ENCODE measurements around the gene ZNF17.
A peak's percentile ranks its signal among the peaks of the same experiment; 100 is the strongest.
"Not testable (repeated sequence)": the region's sequence is repeated elsewhere in the genome, so short reads cannot be mapped to it uniquely, and the experiment has no call there.

Gene ZNF17

DNA sequence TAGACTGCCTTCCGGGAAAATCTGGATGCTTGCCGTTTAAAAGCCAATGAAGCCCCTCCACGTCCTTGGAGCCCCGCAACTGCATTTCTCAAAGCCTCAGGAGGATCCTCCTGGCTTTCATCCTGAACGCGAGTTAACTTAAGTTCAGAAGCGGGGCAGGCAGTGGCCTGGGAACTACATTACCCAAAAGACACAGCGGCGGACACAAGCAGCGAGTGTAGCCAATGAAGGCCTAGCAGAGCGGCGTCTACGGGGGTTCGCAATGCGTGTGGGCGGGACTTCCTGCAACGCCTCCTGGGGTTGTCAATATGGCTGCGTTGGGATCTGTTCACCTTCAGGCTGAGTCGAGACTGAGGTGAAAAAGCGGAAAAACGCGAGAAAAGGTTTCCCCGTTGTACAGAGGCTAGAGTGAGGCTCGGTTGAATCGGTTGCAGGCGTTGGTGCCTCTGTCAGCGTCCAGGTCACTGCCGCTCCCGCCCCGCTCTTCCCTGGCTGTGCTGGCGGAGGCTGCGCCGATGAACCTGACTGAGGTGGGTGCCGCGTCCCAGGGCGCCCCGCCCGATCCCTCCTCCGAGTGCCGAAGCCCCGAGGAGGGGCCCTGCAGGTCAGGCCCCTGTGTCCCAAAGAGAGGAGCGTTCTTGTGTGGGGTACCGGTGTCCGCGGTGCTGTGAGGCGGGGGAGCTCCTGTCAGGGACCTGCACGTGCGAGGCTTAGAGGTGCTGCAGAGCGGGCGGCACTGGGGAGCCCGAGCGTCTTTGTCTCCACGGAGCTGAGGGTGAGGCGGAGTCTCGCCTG, at the start of gene ZNF17:
Gene ZNF17, plus strand, starts transcription at position 285 of the 795 bp plus-strand sequence. CDS start 2,455 bp downstream, outside the sequence.
- peak within 1 kb of the TSS; percentile 94 to 97 for H3K4me3 ChIP-seq (ENCODE audit: low read length in 2 of 2)
- H3K27ac ChIP-seq (ENCODE audit: low read length): peak within 1 kb of the TSS; percentile 62
- peaks cover 13 to 18% of the 10 kb centered on the region in 2 donors for H3K36me3 ChIP-seq (ENCODE audit: control insufficient read depth in 2 of 2, insufficient read depth in 2 of 2, low read length in 2 of 2)

GRCh38 chr19:57362419-57362818, 48.5 kb upstream of the ZNF17 start:
- peaks cover 9% of the 10 kb centered on the region for H3K4me1 ChIP-seq (ENCODE audit: control insufficient read depth, insufficient read depth, low read length)
- no peaks in the 10 kb centered on the region for H3K27me3 ChIP-seq (ENCODE audit: control insufficient read depth in 1 of 2, insufficient read depth in 2 of 2, low read length in 2 of 2)
- peak overlapping the region; percentile 92 for H3K27ac ChIP-seq (ENCODE audit: low read length)
- peaks cover 13 to 16% of the 10 kb centered on the region in 2 donors for H3K9me3 ChIP-seq (ENCODE audit: control insufficient read depth in 2 of 2, low read length in 2 of 2)
- peak overlapping the region; percentile 85 to 88 for H3K4me3 ChIP-seq (ENCODE audit: low read length in 2 of 2)
- peaks cover 11 to 16% of the 10 kb centered on the region in 2 donors for H3K36me3 ChIP-seq (ENCODE audit: control insufficient read depth in 2 of 2, insufficient read depth in 2 of 2, low read length in 2 of 2)
- H3K9ac ChIP-seq (ENCODE audit: low read length in 2 of 2): peak overlapping the region; percentile 77 to 88

More for the DNA sequence above, at the start of gene ZNF17:
- H3K27me3 ChIP-seq (ENCODE audit: control insufficient read depth in 1 of 2, insufficient read depth in 2 of 2, low read length in 2 of 2): no peaks in the 10 kb centered on the region
- H3K9me3 ChIP-seq (ENCODE audit: control insufficient read depth in 2 of 2, low read length in 2 of 2): peaks cover 0 to 9% of the 10 kb centered on the region in 2 donors
- peaks cover 18% of the 10 kb centered on the region for H3K4me1 ChIP-seq (ENCODE audit: control insufficient read depth, insufficient read depth, low read length)
- peak within 1 kb of the TSS; percentile 86 to 90 for H3K9ac ChIP-seq (ENCODE audit: low read length in 2 of 2)

- Histone ChIP-seq H3K27me3 (ENCODE audit: control insufficient read depth in 1 of 2, insufficient read depth in 2 of 2, low read length in 2 of 2) (no peaks in the 10 kb centered on the region), H3K4me3 (ENCODE audit: low read length in 2 of 2) (peak within 1 kb of the TSS; percentile 85 to 88), H3K9me3 (ENCODE audit: control insufficient read depth in 2 of 2, low read length in 2 of 2) (peaks cover 8 to 9% of the 10 kb centered on the region in 2 donors), H3K4me1 (ENCODE audit: control insufficient read depth, insufficient read depth, low read length) (peaks cover 9% of the 10 kb centered on the region), H3K27ac (ENCODE audit: low read length) (peak within 1 kb of the TSS; percentile 92), H3K9ac (ENCODE audit: low read length in 2 of 2) (peak within 1 kb of the TSS; percentile 77 to 88), H3K36me3 (ENCODE audit: control insufficient read depth in 2 of 2, insufficient read depth in 2 of 2, low read length in 2 of 2) (peaks cover 7 to 9% of the 10 kb centered on the region in 2 donors)
These were observed 47.8 kb upstream of the ZNF17 start, which contains the start of the genes TRAPPC2B and ZNF547 for GRCh38 chr19:57362997-57363687. Gene TRAPPC2B (plus strand): TSS chr19:57363551. CDS start chr19:57364834, 1,283 bp downstream. Gene ZNF547 (plus strand): TSS chr19:57363551. CDS start chr19:57368556, 5,005 bp downstream.

DNA sequence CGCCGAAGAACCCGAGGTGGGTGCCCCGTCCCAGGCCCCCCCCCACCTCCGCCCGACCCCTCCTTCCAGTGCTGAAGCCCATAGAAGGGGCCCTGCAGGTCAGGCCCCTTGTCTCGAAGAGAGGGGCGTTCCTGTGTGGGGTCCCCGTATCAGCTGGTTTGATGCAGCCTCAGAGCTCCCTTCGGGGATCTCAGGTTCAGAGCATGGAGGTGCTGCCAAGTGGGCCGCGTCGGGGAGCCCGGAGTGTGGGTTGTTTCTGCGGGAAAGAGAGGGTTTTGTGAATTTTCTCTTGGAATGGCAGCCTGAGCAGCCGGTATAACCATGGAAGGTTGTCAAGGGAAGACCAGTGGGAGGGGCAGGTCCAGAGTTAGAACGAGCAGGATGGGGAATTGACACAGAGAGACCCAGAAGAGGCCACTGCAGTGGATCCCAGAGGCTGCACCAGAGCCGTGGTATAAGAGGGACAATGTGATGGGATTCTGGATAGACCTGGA, 47.2 kb upstream of the ZNF17 start:
- Histone ChIP-seq H3K36me3 (ENCODE audit: control insufficient read depth in 2 of 2, insufficient read depth in 2 of 2, low read length in 2 of 2) (peaks cover 2 to 5% of the 10 kb centered on the region in 2 donors), H3K9ac (ENCODE audit: low read length in 2 of 2) (peak overlapping the region; percentile 71 to 86), H3K4me3 (ENCODE audit: low read length in 2 of 2) (peak overlapping the region; percentile 85 to 88), H3K4me1 (ENCODE audit: control insufficient read depth, insufficient read depth, low read length) (peaks cover 9% of the 10 kb centered on the region), H3K9me3 (ENCODE audit: control insufficient read depth in 2 of 2, low read length in 2 of 2) (peaks cover 2 to 5% of the 10 kb centered on the region in 2 donors), H3K27me3 (ENCODE audit: control insufficient read depth in 1 of 2, insufficient read depth in 2 of 2, low read length in 2 of 2) (no peaks in the 10 kb centered on the region), H3K27ac (ENCODE audit: low read length) (peak overlapping the region; percentile 92)

DNA sequence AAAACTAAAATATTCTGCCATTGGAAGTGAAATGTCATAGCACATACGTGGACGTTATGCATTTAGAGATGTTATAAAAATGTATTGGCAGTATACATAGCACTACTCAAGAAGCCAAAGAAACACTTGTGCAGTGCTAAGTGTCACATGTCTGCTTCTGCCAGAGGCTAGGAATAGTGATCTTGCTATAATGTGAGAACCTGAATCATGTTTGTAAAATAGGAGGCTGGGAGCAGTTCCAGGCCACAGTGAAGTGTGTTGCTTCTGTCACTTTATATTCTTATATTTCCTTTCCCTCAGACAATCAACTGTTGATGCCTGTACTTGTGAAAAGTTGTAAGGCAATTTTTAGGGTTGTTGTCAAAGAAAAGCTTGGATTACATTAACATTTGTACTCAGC, 44.2 kb upstream of the ZNF17 start:
- Histone ChIP-seq H3K36me3 (ENCODE audit: control insufficient read depth in 2 of 2, insufficient read depth in 2 of 2, low read length in 2 of 2) (peaks cover 2 to 5% of the 10 kb centered on the region in 2 donors), H3K9me3 (ENCODE audit: control insufficient read depth in 2 of 2, low read length in 2 of 2) (no peaks in the 10 kb centered on the region), H3K4me3 (ENCODE audit: low read length in 2 of 2) (no peak overlapping the region), H3K4me1 (ENCODE audit: control insufficient read depth, insufficient read depth, low read length) (peaks cover 9% of the 10 kb centered on the region), H3K27ac (ENCODE audit: low read length) (no peak overlapping the region), H3K9ac (ENCODE audit: low read length in 2 of 2) (no peak overlapping the region), H3K27me3 (ENCODE audit: control insufficient read depth in 1 of 2, insufficient read depth in 2 of 2, low read length in 2 of 2) (no peaks in the 10 kb centered on the region)

DNA sequence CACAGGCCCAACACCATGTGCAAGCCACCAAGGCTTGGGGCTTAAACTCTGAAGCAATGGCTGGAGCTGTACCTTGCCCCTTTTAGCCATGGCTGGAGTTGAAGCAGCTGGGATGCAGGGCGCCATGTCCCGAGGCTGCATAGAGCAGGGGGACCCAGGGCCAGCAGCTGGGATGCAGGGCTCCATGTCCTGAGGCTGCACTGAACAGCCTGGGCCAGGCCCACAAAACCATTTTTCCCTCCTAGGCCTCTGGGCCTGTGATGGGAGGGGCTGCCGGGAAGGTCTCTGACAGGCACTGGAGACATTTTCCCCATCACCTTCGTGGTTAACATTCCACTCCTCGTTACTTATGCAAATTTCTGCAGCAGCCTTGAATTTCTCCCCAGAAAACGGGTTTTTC, 36.8 kb upstream of the ZNF17 start:
- H3K27me3 ChIP-seq (ENCODE audit: control insufficient read depth in 1 of 2, insufficient read depth in 2 of 2, low read length in 2 of 2): no peaks in the 10 kb centered on the region
- no peaks in the 10 kb centered on the region for H3K4me1 ChIP-seq (ENCODE audit: control insufficient read depth, insufficient read depth, low read length)
- H3K4me3 ChIP-seq (ENCODE audit: low read length in 2 of 2): no peak overlapping the region
- H3K9ac ChIP-seq (ENCODE audit: low read length in 2 of 2): no peak overlapping the region
- no peak overlapping the region for H3K27ac ChIP-seq (ENCODE audit: low read length)
- peaks cover 40 to 41% of the 10 kb centered on the region in 2 donors for H3K36me3 ChIP-seq (ENCODE audit: control insufficient read depth in 2 of 2, insufficient read depth in 2 of 2, low read length in 2 of 2)
- H3K9me3 ChIP-seq (ENCODE audit: control insufficient read depth in 2 of 2, low read length in 2 of 2): peaks cover 12 to 24% of the 10 kb centered on the region in 2 donors

- H3K4me3 ChIP-seq (ENCODE audit: low read length in 2 of 2); H3K27ac ChIP-seq (ENCODE audit: low read length); H3K27me3 ChIP-seq (ENCODE audit: control insufficient read depth in 1 of 2, insufficient read depth in 2 of 2, low read length in 2 of 2); H3K4me1 ChIP-seq (ENCODE audit: control insufficient read depth, insufficient read depth, low read length); H3K9ac ChIP-seq (ENCODE audit: low read length in 2 of 2): not testable (repeated sequence)
- Histone ChIP-seq H3K9me3 (ENCODE audit: control insufficient read depth in 2 of 2, low read length in 2 of 2) (peaks cover 12 to 24% of the 10 kb centered on the region in 2 donors), H3K36me3 (ENCODE audit: control insufficient read depth in 2 of 2, insufficient read depth in 2 of 2, low read length in 2 of 2) (peaks cover 40 to 41% of the 10 kb centered on the region in 2 donors)
These were observed 36.3 kb upstream of the ZNF17 start for GRCh38 chr19:57374647-57375046.

- peaks cover 6% of the 10 kb centered on the region for H3K4me1 ChIP-seq (ENCODE audit: control insufficient read depth, insufficient read depth, low read length)
- peaks cover 40 to 41% of the 10 kb centered on the region in 2 donors for H3K36me3 ChIP-seq (ENCODE audit: control insufficient read depth in 2 of 2, insufficient read depth in 2 of 2, low read length in 2 of 2)
- H3K9me3 ChIP-seq (ENCODE audit: control insufficient read depth in 2 of 2, low read length in 2 of 2): peaks cover 12 to 24% of the 10 kb centered on the region in 2 donors
- no peaks in the 10 kb centered on the region for H3K27me3 ChIP-seq (ENCODE audit: control insufficient read depth in 1 of 2, insufficient read depth in 2 of 2, low read length in 2 of 2)
- H3K4me3 ChIP-seq (ENCODE audit: low read length in 2 of 2): no peak overlapping the region
- H3K27ac ChIP-seq (ENCODE audit: low read length): no peak overlapping the region
- no peak overlapping the region for H3K9ac ChIP-seq (ENCODE audit: low read length in 2 of 2)
These were observed 34.8 kb upstream of the ZNF17 start for GRCh38 chr19:57376151-57376550.

DNA sequence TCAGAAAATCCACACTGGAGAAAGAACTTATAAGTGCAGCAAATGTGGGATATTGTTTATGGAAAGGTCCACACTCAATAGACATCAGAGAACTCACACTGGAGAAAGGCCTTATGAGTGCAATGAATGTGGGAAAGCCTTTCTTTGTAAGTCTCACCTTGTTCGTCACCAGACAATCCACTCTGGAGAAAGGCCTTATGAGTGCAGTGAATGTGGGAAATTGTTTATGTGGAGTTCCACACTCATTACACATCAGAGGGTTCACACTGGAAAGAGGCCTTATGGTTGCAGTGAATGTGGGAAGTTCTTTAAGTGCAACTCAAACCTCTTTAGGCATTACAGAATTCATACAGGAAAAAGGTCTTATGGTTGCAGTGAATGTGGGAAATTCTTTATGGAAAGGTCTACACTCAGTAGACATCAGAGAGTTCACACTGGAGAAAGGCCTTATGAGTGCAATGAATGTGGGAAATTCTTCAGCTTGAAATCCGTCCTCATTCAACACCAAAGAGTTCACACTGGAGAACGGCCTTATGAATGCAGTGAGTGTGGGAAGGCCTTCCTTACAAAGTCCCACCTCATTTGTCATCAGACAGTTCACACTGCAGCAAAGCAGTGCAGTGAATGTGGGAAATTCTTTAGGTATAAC, 33.3 kb upstream of the ZNF17 start:
- peaks cover 12 to 21% of the 10 kb centered on the region in 2 donors for H3K9me3 ChIP-seq (ENCODE audit: control insufficient read depth in 2 of 2, low read length in 2 of 2)
- peaks cover 27 to 32% of the 10 kb centered on the region in 2 donors for H3K36me3 ChIP-seq (ENCODE audit: control insufficient read depth in 2 of 2, insufficient read depth in 2 of 2, low read length in 2 of 2)
- H3K4me3 ChIP-seq (ENCODE audit: low read length in 2 of 2): no peak overlapping the region
- H3K9ac ChIP-seq (ENCODE audit: low read length in 2 of 2): no peak overlapping the region
- H3K4me1 ChIP-seq (ENCODE audit: control insufficient read depth, insufficient read depth, low read length): peaks cover 6% of the 10 kb centered on the region
- no peaks in the 10 kb centered on the region for H3K27me3 ChIP-seq (ENCODE audit: control insufficient read depth in 1 of 2, insufficient read depth in 2 of 2, low read length in 2 of 2)
- H3K27ac ChIP-seq (ENCODE audit: low read length): no peak overlapping the region

GRCh38 chr19:57380923-57381322, 30.0 kb upstream of the ZNF17 start:
- H3K9me3 ChIP-seq (ENCODE audit: control insufficient read depth in 2 of 2, low read length in 2 of 2): peaks cover 12 to 17% of the 10 kb centered on the region in 2 donors
- no peak overlapping the region for H3K9ac ChIP-seq (ENCODE audit: low read length in 2 of 2)
- H3K27me3 ChIP-seq (ENCODE audit: control insufficient read depth in 1 of 2, insufficient read depth in 2 of 2, low read length in 2 of 2): no peaks in the 10 kb centered on the region

More at GRCh38 chr19:57380923-57381322, 30.0 kb upstream of the ZNF17 start:
- H3K27ac ChIP-seq (ENCODE audit: low read length): no peak overlapping the region
- H3K4me1 ChIP-seq (ENCODE audit: control insufficient read depth, insufficient read depth, low read length): peaks cover 6% of the 10 kb centered on the region
- H3K36me3 ChIP-seq (ENCODE audit: control insufficient read depth in 2 of 2, insufficient read depth in 2 of 2, low read length in 2 of 2): peaks cover 14 to 18% of the 10 kb centered on the region in 2 donors
- no peak overlapping the region for H3K4me3 ChIP-seq (ENCODE audit: low read length in 2 of 2)
